SK-N-SH (cell line): Measurements from ENCODE around the gene CDC34. TPM values are rescaled to one million over a fixed set of nuclear protein-coding genes. Genes with fewer than 3 reads are reported as not detected.

Experiments
- CTCF ChIA-PET: fragments of 300-600, 350-600 bp; formaldehyde crosslinking; extraction: SDS; loops from one replicate; lab custom pipeline; 2021; lab: Yijun Ruan, JAX
- POLR2A ChIA-PET: fragments of 350-600 bp; sonication (Branson Sonifier 250); formaldehyde crosslinking; extraction: SDS; loops from one replicate; lab custom pipeline; 2020; ENCODE audit warnings: antibody characterized with exemption, inconsistent platforms; lab: Yijun Ruan, JAX
- DNase-seq: peaks from one replicate; pipeline ENCODE4 v3.0.0; 2012
- H2AFZ ChIP-seq: fragments of 200-600 bp; sonication (generic); 2 replicates; pipeline ENCODE4 v1.8.1; 2016; ENCODE audit warnings: antibody characterized with exemption, mild to moderate bottlenecking, low read depth
- H3F3A ChIP-seq: fragments of 200-600 bp; sonication (generic); replicated peaks from 2 replicates; pipeline ENCODE3; 2016; ENCODE audit warnings: antibody characterized with exemption, mild to moderate bottlenecking; ENCODE audit not compliant: insufficient read depth
- H3K27ac ChIP-seq, 2 experiments: fragments of 200-500 bp in 1 of 2; fragments of 200-600 bp in 1 of 2; sonication (Bioruptor generic) in 1 of 2; sonication (generic), shearing (Covaris generic) in 1 of 2; 2 replicates each; pipeline versions ENCODE4 v1.5.1 to v1.6.1; 2014 to 2016; ENCODE audit warnings: low read depth in 2 of 2, inconsistent platforms in 1 of 2, low read length in 1 of 2, mild to moderate bottlenecking in 1 of 2, mixed read lengths in 1 of 2
- H3K27me3 ChIP-seq: fragments of 200-600 bp; sonication (generic), shearing (Covaris generic); 2 replicates; pipeline ENCODE4 v1.6.1; 2016; ENCODE audit warnings: mixed run types; ENCODE audit not compliant: insufficient read depth
- H3K36me3 ChIP-seq, 2 experiments: fragments of 200-500 bp in 1 of 2; fragments of 200-600 bp in 1 of 2; sonication (Bioruptor generic) in 1 of 2; sonication (generic) in 1 of 2; replicated peaks in 1 of 2; 2 replicates each; pipeline versions ENCODE3 to v1.5.1; 2014 to 2016; ENCODE audit warnings: low read length in 1 of 2, mild to moderate bottlenecking in 1 of 2; ENCODE audit not compliant: insufficient read depth in 2 of 2, control insufficient read depth in 1 of 2
- H3K4me1 ChIP-seq, 2 experiments: fragments of 200-500 bp in 1 of 2; fragments of 200-600 bp in 1 of 2; sonication (Bioruptor generic) in 1 of 2; sonication (generic), shearing (Covaris generic) in 1 of 2; 2 replicates each; pipeline versions ENCODE4 v1.5.1 to v1.6.1; 2014 to 2016; ENCODE audit warnings: low read depth in 1 of 2, low read length in 1 of 2, mixed run types in 1 of 2; ENCODE audit not compliant: insufficient read depth in 2 of 2, control insufficient read depth in 1 of 2
- H3K4me2 ChIP-seq: fragments of 200-600 bp; sonication (generic), shearing (Covaris generic); 2 replicates; pipeline ENCODE4 v1.6.1; 2017; ENCODE audit warnings: mixed run types
- H3K4me3 ChIP-seq, 2 experiments: fragments of 200-500 bp in 1 of 2; fragments of 200-600 bp in 1 of 2; sonication (Bioruptor generic) in 1 of 2; sonication (generic), shearing (Covaris generic) in 1 of 2; 2 replicates each; pipeline versions ENCODE4 v1.5.1 to v1.8.1; 2014 to 2016; ENCODE audit warnings: low read depth in 2 of 2, inconsistent platforms in 1 of 2, low read length in 1 of 2, mild to moderate bottlenecking in 1 of 2, mixed read lengths in 1 of 2, moderate library complexity in 1 of 2
- H3K79me2 ChIP-seq: fragments of 200-600 bp; sonication (generic); 2 replicates; pipeline ENCODE4 v1.8.1; 2017; ENCODE audit warnings: mild to moderate bottlenecking; ENCODE audit not compliant: insufficient read depth
- H3K9ac ChIP-seq: fragments of 200-600 bp; sonication (generic); 2 replicates; pipeline ENCODE4 v1.6.1; 2017; ENCODE audit warnings: mixed run types
- H3K9me2 ChIP-seq: fragments of 200-600 bp; sonication (generic); 2 replicates; pipeline ENCODE4 v1.6.1; 2017; ENCODE audit warnings: mixed run types
- H3K9me3 ChIP-seq: fragments of 200-600 bp; sonication (generic); 2 replicates; pipeline ENCODE4 v1.6.1; 2017; ENCODE audit warnings: mixed run types, mild to moderate bottlenecking, moderate library complexity
- H4K20me1 ChIP-seq: fragments of 200-600 bp; sonication (generic); 2 replicates; pipeline ENCODE4 v1.6.1; 2017; ENCODE audit warnings: mild to moderate bottlenecking, mixed run types; ENCODE audit not compliant: insufficient read depth
- CHD2 ChIP-seq: fragments of 150-350 bp; IDR thresholded peaks from 2 replicates; pipeline ENCODE4 v1.6.1; 2018; ENCODE audit warnings: low read length; ENCODE audit not compliant: partially characterized antibody
- ELF1 ChIP-seq: IDR thresholded peaks from 2 replicates; pipeline ENCODE4 v1.4.0; 2012
- EP300 ChIP-seq, 2 experiments: IDR thresholded peaks; 2 replicates each; pipeline versions ENCODE4 v1.4.0 to v1.6.1; 2012; ENCODE audit warnings: borderline replicate concordance in 1 of 2, low read depth in 1 of 2, low read length in 1 of 2
- EZH2phosphoT487 ChIP-seq: fragments of 200-600 bp; sonication (generic); IDR thresholded peaks from 2 replicates; pipeline ENCODE4 v1.6.1; 2017; ENCODE audit warnings: low read depth, mixed run types, mild to moderate bottlenecking, antibody characterized with exemption, moderate library complexity, borderline replicate concordance
- GATA2 ChIP-seq: sonication (generic); formaldehyde crosslinking; IDR thresholded peaks from 2 replicates; pipeline ENCODE4 v1.5.0; 2020; ENCODE audit warnings: mild to moderate bottlenecking, missing genetic modification reagents
- JUND ChIP-seq: IDR thresholded peaks from 2 replicates; pipeline ENCODE4 v1.4.0; 2012
- MEF2A ChIP-seq: IDR thresholded peaks from 2 replicates; pipeline ENCODE4 v1.4.0; 2012; ENCODE audit warnings: low read depth, borderline replicate concordance
- MXI1 ChIP-seq: IDR thresholded peaks from 2 replicates; pipeline ENCODE4 v1.6.1; 2012; ENCODE audit warnings: mild to moderate bottlenecking, low read depth, low read length, improper control_type of control experiment
- NFIC ChIP-seq: IDR thresholded peaks from 2 replicates; pipeline ENCODE4 v1.4.0; 2012; ENCODE audit warnings: borderline replicate concordance
- NRF1 ChIP-seq: IDR thresholded peaks from 2 replicates; pipeline ENCODE4 v1.6.1; 2012; ENCODE audit warnings: low read depth, mild to moderate bottlenecking, low read length
- RAD21 ChIP-seq: IDR thresholded peaks from 2 replicates; pipeline ENCODE4 v1.6.1; 2012; ENCODE audit warnings: mild to moderate bottlenecking, low read length
- RCOR1 ChIP-seq: fragments of 150-350 bp; IDR thresholded peaks from 2 replicates; pipeline ENCODE4 v1.6.1; 2017; ENCODE audit warnings: antibody characterized with exemption, low read length
- RFX5 ChIP-seq: IDR thresholded peaks from 2 replicates; pipeline ENCODE4 v1.6.1; 2012; ENCODE audit warnings: mild to moderate bottlenecking, improper control_type of control experiment, low read length
- RXRA ChIP-seq: IDR thresholded peaks from 2 replicates; pipeline ENCODE4 v1.4.0; 2012; ENCODE audit warnings: low read depth, mild to moderate bottlenecking, borderline replicate concordance
- SMC3 ChIP-seq: IDR thresholded peaks from 2 replicates; pipeline ENCODE4 v1.6.1; 2012; ENCODE audit warnings: low read depth, low read length, improper control_type of control experiment
- TEAD4 ChIP-seq: IDR thresholded peaks from 2 replicates; pipeline ENCODE4 v1.4.0; 2012; ENCODE audit warnings: mild to moderate bottlenecking, borderline replicate concordance; ENCODE audit not compliant: insufficient read depth
- WGBS: methylation state at CpG from one replicate; pipeline ENCODE4 v1.1.6; 2017; ENCODE audit warnings: low lambda C conversion rate; 5-methylcytosine and 5-hydroxymethylcytosine counted together
- polyA plus RNA-seq, 3 experiments: library from polyadenylated mRNA; depleted of rRNA; stranded (reverse); fragments of >200 nt; gene quantifications; 2 replicates each; pipeline ENCODE4 v1.2.3, GENCODE V29; 2012
- TF ChIP-seq, protein P1 (sequence below): IDR thresholded peaks from 2 replicates; pipeline ENCODE4 v1.4.0; 2012; ENCODE audit warnings: low read depth, borderline replicate concordance
- TF ChIP-seq, protein P2 (sequence below): fragments of 200-600 bp; sonication (generic); IDR thresholded peaks from 2 replicates; pipeline ENCODE4 v1.6.1; 2017; ENCODE audit warnings: antibody characterized with exemption, mild to moderate bottlenecking, moderate library complexity
- TF ChIP-seq, protein P3 (sequence below): IDR thresholded peaks from 2 replicates; pipeline ENCODE4 v1.4.0; 2012; ENCODE audit warnings: low read depth
- TF ChIP-seq, protein P4 (sequence below): IDR thresholded peaks from 2 replicates; pipeline ENCODE4; 2012

Gene CDC34
- polyA plus RNA-seq, 1 of the 3 experiments (the other 2 are of a cell fraction), result 96.7 TPM

GRCh38 chr19:506404-507285 lies 24.9 kb upstream of the CDC34 start (continued):
- TF ChIP-seq, protein P1, sequence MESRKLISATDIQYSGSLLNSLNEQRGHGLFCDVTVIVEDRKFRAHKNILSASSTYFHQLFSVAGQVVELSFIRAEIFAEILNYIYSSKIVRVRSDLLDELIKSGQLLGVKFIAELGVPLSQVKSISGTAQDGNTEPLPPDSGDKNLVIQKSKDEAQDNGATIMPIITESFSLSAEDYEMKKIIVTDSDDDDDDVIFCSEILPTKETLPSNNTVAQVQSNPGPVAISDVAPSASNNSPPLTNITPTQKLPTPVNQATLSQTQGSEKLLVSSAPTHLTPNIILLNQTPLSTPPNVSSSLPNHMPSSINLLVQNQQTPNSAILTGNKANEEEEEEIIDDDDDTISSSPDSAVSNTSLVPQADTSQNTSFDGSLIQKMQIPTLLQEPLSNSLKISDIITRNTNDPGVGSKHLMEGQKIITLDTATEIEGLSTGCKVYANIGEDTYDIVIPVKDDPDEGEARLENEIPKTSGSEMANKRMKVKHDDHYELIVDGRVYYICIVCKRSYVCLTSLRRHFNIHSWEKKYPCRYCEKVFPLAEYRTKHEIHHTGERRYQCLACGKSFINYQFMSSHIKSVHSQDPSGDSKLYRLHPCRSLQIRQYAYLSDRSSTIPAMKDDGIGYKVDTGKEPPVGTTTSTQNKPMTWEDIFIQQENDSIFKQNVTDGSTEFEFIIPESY, result no peak
- no peak for TF ChIP-seq NFIC
- TF ChIP-seq, protein P2, sequence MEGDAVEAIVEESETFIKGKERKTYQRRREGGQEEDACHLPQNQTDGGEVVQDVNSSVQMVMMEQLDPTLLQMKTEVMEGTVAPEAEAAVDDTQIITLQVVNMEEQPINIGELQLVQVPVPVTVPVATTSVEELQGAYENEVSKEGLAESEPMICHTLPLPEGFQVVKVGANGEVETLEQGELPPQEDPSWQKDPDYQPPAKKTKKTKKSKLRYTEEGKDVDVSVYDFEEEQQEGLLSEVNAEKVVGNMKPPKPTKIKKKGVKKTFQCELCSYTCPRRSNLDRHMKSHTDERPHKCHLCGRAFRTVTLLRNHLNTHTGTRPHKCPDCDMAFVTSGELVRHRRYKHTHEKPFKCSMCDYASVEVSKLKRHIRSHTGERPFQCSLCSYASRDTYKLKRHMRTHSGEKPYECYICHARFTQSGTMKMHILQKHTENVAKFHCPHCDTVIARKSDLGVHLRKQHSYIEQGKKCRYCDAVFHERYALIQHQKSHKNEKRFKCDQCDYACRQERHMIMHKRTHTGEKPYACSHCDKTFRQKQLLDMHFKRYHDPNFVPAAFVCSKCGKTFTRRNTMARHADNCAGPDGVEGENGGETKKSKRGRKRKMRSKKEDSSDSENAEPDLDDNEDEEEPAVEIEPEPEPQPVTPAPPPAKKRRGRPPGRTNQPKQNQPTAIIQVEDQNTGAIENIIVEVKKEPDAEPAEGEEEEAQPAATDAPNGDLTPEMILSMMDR, result peak; percentile 95
- TF ChIP-seq RCOR1, result no peak; the same call in 1 of the 2 replicates
- no peak for TF ChIP-seq RFX5
- TF ChIP-seq ELF1, result no peak
- TF ChIP-seq CHD2, result no peak
- no peak for TF ChIP-seq EZH2phosphoT487
- TF ChIP-seq SMC3, result peak; percentile 77
- peak; percentile 84 for TF ChIP-seq MXI1

DNA sequence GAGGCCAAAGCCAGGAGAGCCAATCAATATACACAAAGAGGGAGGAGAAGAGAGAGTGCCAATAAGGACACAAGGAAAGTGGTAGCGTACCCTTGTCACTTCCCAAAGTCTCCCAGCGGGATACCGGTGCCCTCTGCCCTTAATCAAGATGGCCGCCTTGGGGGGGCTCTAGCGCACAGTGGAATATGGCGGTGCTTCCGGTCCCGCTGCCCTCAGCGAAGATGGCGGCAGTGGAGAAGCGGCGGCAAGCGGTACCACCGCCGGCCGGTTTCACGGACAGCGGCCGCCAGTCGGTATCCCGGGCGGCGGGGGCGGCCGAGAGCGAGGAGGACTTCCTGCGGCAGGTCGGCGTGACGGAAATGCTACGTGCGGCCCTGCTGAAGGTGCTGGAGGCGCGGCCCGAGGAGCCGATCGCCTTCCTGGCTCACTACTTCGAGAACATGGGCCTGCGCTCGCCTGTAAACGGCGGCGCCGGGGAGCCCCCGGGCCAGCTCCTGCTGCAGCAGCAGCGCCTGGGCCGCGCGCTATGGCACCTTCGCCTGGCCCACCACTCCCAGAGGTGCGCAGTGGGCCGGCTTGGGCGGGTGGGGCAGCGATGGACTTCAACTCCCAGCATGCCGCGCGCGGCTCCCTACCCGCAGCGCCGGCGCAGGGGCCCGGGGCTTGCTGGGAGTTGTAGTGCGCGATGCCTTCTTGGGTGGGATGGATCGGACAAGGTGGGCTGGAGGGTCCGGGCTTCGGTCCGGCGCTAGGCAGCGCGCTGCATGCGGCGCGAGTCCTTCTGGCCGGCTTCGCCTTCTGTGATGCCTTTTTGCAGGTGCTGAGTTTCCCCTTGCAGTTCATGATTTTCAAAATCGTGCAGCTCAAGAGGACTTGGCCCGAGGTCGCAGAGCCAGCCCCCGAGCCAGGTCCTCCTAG lies 24.0 kb upstream of the CDC34 start, which contains the start of gene TPGS1:
Gene TPGS1 (plus strand): TSS at position 212 of the 918 bp plus-strand sequence. CDS start 10 bp downstream, at position 222.
- peaks cover 5% of the 10 kb centered on the region; the same call in 1 of the 2 replicates for H4K20me1 ChIP-seq
- peaks cover 3 to 13% of the 10 kb centered on the region in 2 experiments; a peak in 1 of 4 replicates for H3K4me1 ChIP-seq
- H3K36me3 ChIP-seq, result peaks cover 0 to 5% of the 10 kb centered on the region in 2 experiments
- no peaks in the 10 kb centered on the region for H3K27me3 ChIP-seq
- peaks cover 5% of the 10 kb centered on the region for H3F3A ChIP-seq
- H3K27ac ChIP-seq, result peak within 1 kb of the TSS; percentile 76 to 93
- H3K4me3 ChIP-seq, result peak within 1 kb of the TSS; percentile 96 to 98
- peak within 1 kb of the TSS; percentile 95 for H2AFZ ChIP-seq
- H3K9me3 ChIP-seq, result no peaks in the 10 kb centered on the region
- peak; percentile 90 for DNase-seq
- peak within 1 kb of the TSS; percentile 97 for H3K4me2 ChIP-seq
- H3K79me2 ChIP-seq, result peaks cover 16% of the 10 kb centered on the region
- POLR2A ChIA-PET, result interaction anchor here (1.1 kb wide), 2 partner anchors 19 to 24 kb away, joined by 7 to 11 read pairs; partner anchors contain the start of gene CDC34
- H3K9ac ChIP-seq, result peak within 1 kb of the TSS; percentile 97
- CTCF ChIA-PET, result interaction anchor here (0.9 to 3.8 kb wide), 19 partner anchors 9 to 240 kb away, joined by 3 to 33 read pairs (median 6); partner anchors contain the start of genes CDC34, MADCAM1, MIER2 and SHC2
- H3K9me2 ChIP-seq, result no peaks in the 10 kb centered on the region
- WGBS, result 1% methylated on average over 23 of the region's 81 CpGs
- TF ChIP-seq RXRA, result no peak
- TF ChIP-seq, protein P3, sequence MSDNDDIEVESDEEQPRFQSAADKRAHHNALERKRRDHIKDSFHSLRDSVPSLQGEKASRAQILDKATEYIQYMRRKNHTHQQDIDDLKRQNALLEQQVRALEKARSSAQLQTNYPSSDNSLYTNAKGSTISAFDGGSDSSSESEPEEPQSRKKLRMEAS, result 0 out of 2 replicates have a peak, but pooled peaks have one; percentile 29
- no peak for TF ChIP-seq RAD21
- TF ChIP-seq, protein P4, sequence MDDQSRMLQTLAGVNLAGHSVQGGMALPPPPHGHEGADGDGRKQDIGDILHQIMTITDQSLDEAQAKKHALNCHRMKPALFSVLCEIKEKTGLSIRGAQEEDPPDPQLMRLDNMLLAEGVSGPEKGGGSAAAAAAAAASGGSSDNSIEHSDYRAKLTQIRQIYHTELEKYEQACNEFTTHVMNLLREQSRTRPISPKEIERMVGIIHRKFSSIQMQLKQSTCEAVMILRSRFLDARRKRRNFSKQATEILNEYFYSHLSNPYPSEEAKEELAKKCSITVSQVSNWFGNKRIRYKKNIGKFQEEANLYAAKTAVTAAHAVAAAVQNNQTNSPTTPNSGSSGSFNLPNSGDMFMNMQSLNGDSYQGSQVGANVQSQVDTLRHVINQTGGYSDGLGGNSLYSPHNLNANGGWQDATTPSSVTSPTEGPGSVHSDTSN, result no peak
- no peak for TF ChIP-seq TEAD4
- no peak for TF ChIP-seq JUND
- no peak for TF ChIP-seq GATA2 (CRISPR knock-in tag)
- TF ChIP-seq EP300 (IDR thresholded peaks at IDR 0.05; ENCODE audit: borderline replicate concordance in 1 of 2, low read depth in 1 of 2, low read length in 1 of 2), result no peak
- no peak for TF ChIP-seq MEF2A
- peak; percentile 76 for TF ChIP-seq NRF1
- TF ChIP-seq EZH2phosphoT487, result no peak
- TF ChIP-seq, protein P1, result no peak
- no peak; the same call in 1 of the 2 replicates for TF ChIP-seq RCOR1
- peak; percentile 71 for TF ChIP-seq CHD2
